GM21528 (cell line): Measurements from ENCODE around the gene ZWINT.
A peak's percentile ranks its signal among the peaks of the same experiment; 100 is the strongest.

ENCODE experiments used
- ATAC-seq: cut with Tn5 transposase; IDR thresholded peaks from one replicate; pipeline ENCODE4 v1.9.1; 2021; ENCODE audit warnings: mild to moderate bottlenecking, moderate library complexity; ENCODE audit not compliant: unreplicated experiment, low FRiP score

Gene ZWINT, protein sequence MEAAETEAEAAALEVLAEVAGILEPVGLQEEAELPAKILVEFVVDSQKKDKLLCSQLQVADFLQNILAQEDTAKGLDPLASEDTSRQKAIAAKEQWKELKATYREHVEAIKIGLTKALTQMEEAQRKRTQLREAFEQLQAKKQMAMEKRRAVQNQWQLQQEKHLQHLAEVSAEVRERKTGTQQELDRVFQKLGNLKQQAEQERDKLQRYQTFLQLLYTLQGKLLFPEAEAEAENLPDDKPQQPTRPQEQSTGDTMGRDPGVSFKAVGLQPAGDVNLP

GRCh38 chr10:56360967-56361612 lies at the start of gene ZWINT:
Gene ZWINT (minus strand): TSS chr10:56361259. CDS start chr10:56361236, 23 bp downstream.
- ATAC-seq = peak; percentile 99

- no peak for ATAC-seq
Measured at GRCh38 chr10:56383806-56384205, 22.7 kb upstream of the ZWINT start.

GRCh38 chr10:56370217-56371113 lies 9.4 kb upstream of the ZWINT start:
- no peak for ATAC-seq

DNA sequence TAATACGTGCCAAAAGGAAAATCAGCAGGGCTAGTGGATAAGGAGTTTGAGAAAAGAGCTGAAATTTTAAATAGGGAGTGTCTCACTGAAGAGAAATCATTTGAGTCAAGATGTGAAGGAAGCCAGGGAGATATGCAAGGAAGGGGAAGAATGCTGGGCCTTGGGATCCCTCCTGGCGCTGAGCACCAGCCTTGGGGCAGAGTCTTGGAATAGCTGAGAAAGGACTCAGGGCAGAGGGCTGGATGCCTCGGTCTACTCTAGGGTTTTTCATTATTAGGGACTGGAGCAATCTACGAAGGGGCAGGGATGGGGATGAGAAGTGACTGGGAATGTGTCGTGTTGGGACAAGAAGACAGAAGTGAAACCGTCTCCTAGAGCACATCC lies 484 bp downstream of the ZWINT start:
- ATAC-seq = no peak

GRCh38 chr10:56359837-56360236 lies 1.2 kb downstream of the ZWINT start:
- no peak for ATAC-seq

DNA sequence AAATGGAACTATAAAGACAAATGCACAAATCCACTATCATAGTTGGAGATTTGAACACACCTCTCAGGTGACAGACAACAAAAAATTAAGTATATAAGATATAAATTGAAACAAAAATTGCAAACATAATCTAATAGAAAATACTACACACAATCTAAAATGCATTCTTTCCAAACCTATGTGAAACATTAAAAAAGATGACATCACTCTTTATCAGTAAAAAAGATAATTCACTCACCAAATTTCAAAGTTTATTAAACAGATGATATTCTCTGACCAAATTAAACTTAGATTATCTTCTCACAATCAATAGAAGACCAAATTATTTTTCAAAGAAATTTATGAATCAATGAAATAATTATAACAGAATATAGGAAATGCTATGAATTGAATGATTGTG lies 4.0 kb downstream of the ZWINT start:
- no peak for ATAC-seq

- ATAC-seq = no peak
Measured at GRCh38 chr10:56351909-56352630, 9.0 kb downstream of the ZWINT start.

DNA sequence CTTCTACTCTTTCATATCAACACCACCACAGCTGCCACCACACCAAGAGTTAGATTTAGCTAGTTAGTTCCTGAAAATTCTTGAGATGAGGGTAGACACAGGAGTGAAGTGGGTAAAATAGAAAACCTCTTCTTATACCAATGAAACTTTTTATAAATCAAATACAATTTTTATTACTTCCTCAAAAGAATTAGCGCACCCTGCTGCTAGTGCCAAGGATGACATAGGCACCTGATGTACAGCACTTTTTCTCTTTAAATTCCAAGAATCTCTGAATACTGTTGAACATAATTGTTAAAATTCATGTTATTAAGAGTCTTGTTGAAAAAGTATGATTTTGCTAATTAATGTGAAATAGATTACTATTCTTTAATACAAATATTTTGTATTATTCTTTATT lies 11.4 kb downstream of the ZWINT start:
- ATAC-seq = no peak

DNA sequence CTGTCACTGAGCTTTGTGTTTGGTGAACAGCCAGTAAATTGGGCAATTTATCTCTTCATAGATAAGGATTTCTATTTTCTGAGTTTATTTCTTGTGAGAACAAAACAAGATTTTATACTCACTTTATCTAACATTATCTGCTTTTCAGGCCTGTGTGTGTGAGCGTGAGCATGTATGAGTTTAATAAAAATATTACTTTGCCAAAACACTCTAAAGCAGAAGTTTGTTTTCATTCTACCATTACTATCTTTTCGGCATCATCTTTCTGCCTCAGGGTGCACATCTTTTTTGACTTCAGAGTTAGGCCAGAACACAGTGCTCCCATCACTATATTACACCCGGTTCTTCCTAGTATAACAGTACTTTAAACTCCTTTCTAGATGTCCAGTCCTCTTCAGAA lies 13.0 kb downstream of the ZWINT start:
- ATAC-seq = no peak

GRCh38 chr10:56346845-56347415 lies 14.1 kb downstream of the ZWINT start:
- ATAC-seq = no peak

DNA sequence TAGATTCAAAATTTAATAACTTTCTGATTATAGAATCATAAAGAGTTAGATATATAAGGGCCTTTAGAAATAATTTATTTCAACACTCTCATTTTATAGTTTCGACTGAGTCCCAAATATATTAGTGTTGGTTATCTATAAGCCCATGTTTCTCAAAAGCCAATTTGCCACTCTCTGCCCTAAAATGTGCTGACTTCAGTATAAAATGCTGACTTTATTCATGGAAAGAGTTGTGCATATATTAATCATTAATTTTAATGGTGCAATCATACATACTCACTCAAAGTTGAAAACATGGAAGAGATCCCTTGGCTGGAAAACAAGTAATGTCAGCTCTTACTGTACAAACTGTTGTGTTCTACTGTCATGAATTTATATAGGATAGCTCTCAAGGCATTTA lies 19.4 kb downstream of the ZWINT start:
- ATAC-seq = no peak

DNA sequence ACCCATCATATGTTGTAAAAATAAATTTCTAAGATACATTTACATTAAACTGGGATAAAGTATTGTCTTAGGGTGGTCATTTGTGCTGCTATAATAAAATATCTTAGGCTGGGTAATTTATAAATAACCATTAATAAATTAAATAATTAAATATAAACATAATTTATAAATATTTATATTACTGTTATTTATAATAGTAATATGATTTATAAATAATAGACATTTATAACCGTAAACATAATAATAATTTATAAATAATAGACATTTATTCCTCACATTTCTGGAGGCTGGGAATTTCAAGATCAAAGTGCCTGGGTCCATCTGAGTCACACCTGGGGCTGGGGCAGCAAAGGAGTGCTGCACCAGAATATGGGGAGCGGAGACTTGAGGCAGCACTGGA lies 31.1 kb downstream of the ZWINT start:
- no peak for ATAC-seq

DNA sequence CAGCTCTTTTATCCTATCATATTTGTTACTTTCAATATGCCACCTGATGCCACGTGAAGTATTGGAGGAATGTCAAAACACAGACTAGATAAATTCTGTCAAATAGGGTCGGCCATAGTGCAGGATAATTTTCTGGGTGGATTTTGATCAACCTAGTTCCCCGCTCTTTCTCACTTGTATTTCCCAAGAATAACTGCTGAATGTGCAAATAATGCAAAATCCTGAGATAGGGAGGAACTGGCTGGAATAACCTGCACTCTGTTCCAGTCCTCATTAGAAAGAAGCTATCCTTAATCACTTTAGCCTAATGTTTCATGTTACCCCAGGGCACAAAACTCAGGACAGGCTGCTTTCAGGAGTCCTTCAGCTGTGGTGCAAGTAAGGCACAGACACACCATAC lies 33.9 kb downstream of the ZWINT start:
- no peak for ATAC-seq

DNA sequence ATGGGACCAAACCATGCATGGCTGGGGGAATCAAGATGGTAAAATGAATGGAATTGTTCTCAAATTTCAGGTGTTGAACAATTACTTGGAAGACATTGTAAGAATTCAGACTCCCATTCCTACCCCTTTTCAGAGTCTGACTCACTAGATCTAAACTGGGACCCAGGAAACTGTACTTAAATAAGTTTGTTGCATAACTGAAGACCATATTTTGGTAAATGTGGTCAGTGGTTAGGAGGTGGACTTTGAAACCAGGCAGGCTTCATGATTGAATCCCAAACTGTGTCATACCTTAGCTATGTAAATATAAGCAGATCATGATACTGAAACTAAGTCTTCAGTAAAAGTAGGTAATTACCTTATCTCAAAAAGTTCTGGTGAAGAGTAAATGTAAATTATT lies 41.7 kb downstream of the ZWINT start:
- peak; percentile 97 for ATAC-seq

- peak; percentile 16 for ATAC-seq
Measured at GRCh38 chr10:56318816-56319215, 42.2 kb downstream of the ZWINT start.

- ATAC-seq = no peak
Measured at GRCh38 chr10:56317603-56318002, 43.5 kb downstream of the ZWINT start.

DNA sequence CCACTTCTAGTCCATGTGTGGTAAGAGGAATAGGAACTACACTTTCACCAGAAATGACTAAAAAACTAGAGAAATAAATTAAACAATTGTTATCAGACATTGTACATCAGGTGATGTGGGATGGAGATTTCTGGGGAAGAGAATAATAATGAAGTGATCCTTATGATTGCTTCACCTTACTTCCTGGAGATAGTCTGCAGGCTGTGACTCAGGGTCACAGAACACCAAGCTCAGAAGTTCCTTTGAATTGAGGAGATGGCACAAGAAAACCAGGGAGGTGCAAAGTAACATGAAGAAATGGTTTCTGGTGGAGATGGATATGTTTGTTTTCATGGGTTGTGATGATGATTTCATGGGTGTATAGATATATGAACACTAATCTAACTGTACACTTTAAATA lies 44.5 kb downstream of the ZWINT start:
- no peak for ATAC-seq
